Panc1 (cell line): ENCODE data around the gene MTUS2.

Experiments
- CTCF ChIP-seq: fragments of 450-650 bp; IDR thresholded peaks from 2 replicates; pipeline ENCODE4 v1.5.1; 2017; ENCODE audit warnings: mild to moderate bottlenecking
- POLR2AphosphoS5 ChIP-seq: IDR thresholded peaks from 2 replicates; pipeline ENCODE4 v1.6.1; 2012; ENCODE audit warnings: mild to moderate bottlenecking, low read depth, low read length, moderate library complexity
- TCF7L2 ChIP-seq: IDR thresholded peaks from 2 replicates; pipeline ENCODE4 v1.6.1; 2011; ENCODE audit warnings: mild to moderate bottlenecking, low read depth, low read length, inconsistent platforms
- TF ChIP-seq, protein P1 (sequence below), 2 experiments: IDR thresholded peaks; 2 replicates each; pipeline ENCODE4 v1.6.1; 2011 to 2012; ENCODE audit warnings: low read depth in 2 of 2, control low read depth in 1 of 2, low read length in 1 of 2, mild to moderate bottlenecking in 1 of 2, moderate library complexity in 1 of 2; ENCODE audit not compliant: insufficient read depth in 1 of 2

DNA sequence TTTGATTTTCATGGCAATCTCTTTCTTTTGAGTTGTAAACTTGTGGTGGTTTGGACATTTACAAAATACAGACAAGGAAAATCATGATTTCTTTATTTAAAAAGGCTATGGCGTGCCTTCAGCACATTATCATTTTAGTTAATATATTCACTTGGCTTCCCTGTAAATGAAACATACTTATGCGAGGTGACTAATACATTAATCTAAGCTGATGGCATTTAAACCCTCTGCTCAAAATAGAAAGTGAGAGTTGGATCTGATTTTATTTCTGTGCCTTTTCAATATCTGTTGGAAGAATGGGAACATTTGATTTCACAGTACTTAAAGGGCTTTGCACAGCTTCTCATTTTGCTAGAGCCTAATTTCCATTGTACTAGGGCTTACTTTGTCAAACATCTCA lies 289.8 kb downstream of the MTUS2 start:
- no peak for TF ChIP-seq CTCF
- TF ChIP-seq, protein P1, sequence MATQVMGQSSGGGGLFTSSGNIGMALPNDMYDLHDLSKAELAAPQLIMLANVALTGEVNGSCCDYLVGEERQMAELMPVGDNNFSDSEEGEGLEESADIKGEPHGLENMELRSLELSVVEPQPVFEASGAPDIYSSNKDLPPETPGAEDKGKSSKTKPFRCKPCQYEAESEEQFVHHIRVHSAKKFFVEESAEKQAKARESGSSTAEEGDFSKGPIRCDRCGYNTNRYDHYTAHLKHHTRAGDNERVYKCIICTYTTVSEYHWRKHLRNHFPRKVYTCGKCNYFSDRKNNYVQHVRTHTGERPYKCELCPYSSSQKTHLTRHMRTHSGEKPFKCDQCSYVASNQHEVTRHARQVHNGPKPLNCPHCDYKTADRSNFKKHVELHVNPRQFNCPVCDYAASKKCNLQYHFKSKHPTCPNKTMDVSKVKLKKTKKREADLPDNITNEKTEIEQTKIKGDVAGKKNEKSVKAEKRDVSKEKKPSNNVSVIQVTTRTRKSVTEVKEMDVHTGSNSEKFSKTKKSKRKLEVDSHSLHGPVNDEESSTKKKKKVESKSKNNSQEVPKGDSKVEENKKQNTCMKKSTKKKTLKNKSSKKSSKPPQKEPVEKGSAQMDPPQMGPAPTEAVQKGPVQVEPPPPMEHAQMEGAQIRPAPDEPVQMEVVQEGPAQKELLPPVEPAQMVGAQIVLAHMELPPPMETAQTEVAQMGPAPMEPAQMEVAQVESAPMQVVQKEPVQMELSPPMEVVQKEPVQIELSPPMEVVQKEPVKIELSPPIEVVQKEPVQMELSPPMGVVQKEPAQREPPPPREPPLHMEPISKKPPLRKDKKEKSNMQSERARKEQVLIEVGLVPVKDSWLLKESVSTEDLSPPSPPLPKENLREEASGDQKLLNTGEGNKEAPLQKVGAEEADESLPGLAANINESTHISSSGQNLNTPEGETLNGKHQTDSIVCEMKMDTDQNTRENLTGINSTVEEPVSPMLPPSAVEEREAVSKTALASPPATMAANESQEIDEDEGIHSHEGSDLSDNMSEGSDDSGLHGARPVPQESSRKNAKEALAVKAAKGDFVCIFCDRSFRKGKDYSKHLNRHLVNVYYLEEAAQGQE (IDR thresholded peaks at IDR 0.05; ENCODE audit: insufficient read depth in 1 of 2, low read depth in 2 of 2, low read length in 1 of 2): no peak
- no peak for TF ChIP-seq POLR2AphosphoS5
- TF ChIP-seq TCF7L2: no peak
